Heart right ventricle (tissue), 16 donors: ENCODE data around the gene COL23A1. TPM values are rescaled to one million over a fixed set of nuclear protein-coding genes. Genes with fewer than 3 reads are reported as not detected.
A peak's percentile ranks its signal among the peaks of the same experiment; 100 is the strongest.

ENCODE experiments used
- ATAC-seq, 8 donors: fragments of 200-7000 bp; cut with Tn5 transposase; one replicate each; pipeline ENCODE4 v1.9.1; 2020; ENCODE audit warnings: mild to moderate bottlenecking in 8 of 8, moderate library complexity in 8 of 8, moderate number of reproducible peaks in 1 of 8
- DNase-seq, 2 donors: peaks; one replicate each; pipeline ENCODE4 v3.0.0-alpha.2; 2020
- H3K27ac ChIP-seq, 10 donors: fragments of 200-600 bp; sonication (generic) in 2 of 10; one replicate each; pipeline versions ENCODE4 v1.5.0 to v1.8.0; 2020 to 2022; ENCODE audit warnings: mild to moderate bottlenecking in 3 of 10
- H3K27me3 ChIP-seq, 7 donors: fragments of 200-600 bp; one replicate each; pipeline ENCODE4 v1.8.0; 2021 to 2022; ENCODE audit warnings: mild to moderate bottlenecking in 2 of 7
- H3K36me3 ChIP-seq, 9 donors: fragments of 200-600 bp; sonication (generic) in 1 of 9; one replicate each; pipeline versions ENCODE4 v1.5.0 to v1.8.0; 2020 to 2022; ENCODE audit warnings: mild to moderate bottlenecking in 2 of 9
- H3K4me1 ChIP-seq, 9 donors: fragments of 200-600 bp; sonication (generic) in 1 of 9; one replicate each; pipeline versions ENCODE4 v1.5.0 to v1.8.0; 2020 to 2022; ENCODE audit warnings: mild to moderate bottlenecking in 4 of 9
- H3K4me3 ChIP-seq, 10 donors: fragments of 200-600 bp; sonication (generic) in 2 of 10; one replicate each; pipeline versions ENCODE4 v1.5.0 to v1.8.0; 2020 to 2022; ENCODE audit warnings: mild to moderate bottlenecking in 7 of 10, moderate library complexity in 2 of 10
- H3K9me3 ChIP-seq, 11 donors: fragments of 200-600 bp in 10 of 11; sonication (generic) in 2 of 11; one replicate each; pipeline versions ENCODE4 v1.5.0 to v1.8.0; 2013 to 2022; ENCODE audit warnings: mild to moderate bottlenecking in 2 of 11, control low read depth in 1 of 11, moderate library complexity in 1 of 11
- CTCF ChIP-seq, 9 donors: fragments of 200-600 bp; sonication (generic) in 2 of 9; IDR thresholded peaks; one replicate each; pipeline versions ENCODE4 v1.5.0 to v1.8.0; 2021 to 2022; ENCODE audit warnings: antibody characterized with exemption in 9 of 9, mild to moderate bottlenecking in 5 of 9, moderate library complexity in 1 of 9
- WGBS, 2 donors: extraction: QIAGEN DNeasy Blood & Tissue Kit; methylation state at CpG; one replicate each; pipeline ENCODE4 v1.1.7; 2013; ENCODE audit warnings: inconsistent platforms in 1 of 2; 5-methylcytosine and 5-hydroxymethylcytosine counted together
- intact Hi-C, 10 donors: fragments of 100-400 bp; cut with DNase I; formaldehyde crosslinking; loops; one replicate each; pipeline versions ENCODE4 v1.11.1 to v1.14.2; 2022
- polyA plus RNA-seq, 2 donors: library from polyadenylated mRNA; stranded (reverse); fragments of 200-250 nt; gene quantifications; one replicate each; pipeline ENCODE4 v1.2.3, GENCODE V29; 2013
- total RNA-seq, 10 donors: library from RNA; stranded (reverse); fragmentation: NEBNext Ultra II Directional in 3 of 10; extraction: Animal tissue kit (Norgen Biotek cat#: 25700) in 3 of 10; gene quantifications; one replicate each; pipeline versions ENCODE4 v1.2.1 to v1.2.4, GENCODE V29; 2021 to 2023
- donor health status: Arrhythmogenic right ventricular cardiomyopathy.
- donor health status: ischemic (EF 13 %, LVEDD 7.1; RV severe dilation, severe dysfunction).
- donor health status: healthy with polysubstance abuse.
- donor health status: DM: no; HTN: yes; CAD: no.
- donor health status: DM: no; HTN: no; CAD: no.
- donor health status: ischemic (EF 25% LVEDD 6.9; RV normal size, moderate dysfunction).
- donor health status: ischemic (EF 25% LVEDD 5.7; RV mildly dilated, moderate dysfunction).
- donor health status: healthy.
- donor health status: DM: yes; HTN: yes; CAD: no.
- donor health status: Ischemic cardiomyopathy.
- donor health status: ischemic (EF 35%, LVEDD 5.7; RV mildly dilated, moderate dysfunction).
- donor health status: nonischemic (EF 11% LVEDD 7.7; RV severe dilation, severe dysfunction).
- donor health status: DM: yes; HTN: yes; CAD: no.
- donor health status: PGD.
- donor health status: ischemic (EF 29% LVEDD 5.4; RV normal size, mild dysfunction).
- donor health status: nonischemic (EF 23%, LVEDD 6.1; RV moderate dilation, normal function).

COL23A1 gene
- total and polyA plus RNA-seq, 12 donors = 8.9 to 29.0 (median 16.2) TPM

- no peaks in the 10 kb centered on the region for H3K9me3 ChIP-seq
- intact Hi-C loops = no loop called here
- H3K4me1 ChIP-seq = peaks cover 0 to 10% (median 0%) of the 10 kb centered on the region in 9 donors
- peak overlapping the region in 2 of 10 donors; percentile 45 to 58 for H3K27ac ChIP-seq
- H3K4me3 ChIP-seq = no peak overlapping the region
- DNase-seq (peak in 1 of 2 donors; percentile 41), ATAC-seq (peak in 6 of 8 donors; percentile 65 to 87 (median 78))
- H3K36me3 ChIP-seq = no peaks in the 10 kb centered on the region
- WGBS, 2 donors = 72 to 76% methylated on average over 13 of the region's 13 CpGs
- no peaks in the 10 kb centered on the region for H3K27me3 ChIP-seq
- TF ChIP-seq CTCF (IDR thresholded peaks at IDR 0.05) = no peak
Measured at GRCh38 chr5:178249191-178249989, 340.8 kb downstream of the COL23A1 start.

DNA sequence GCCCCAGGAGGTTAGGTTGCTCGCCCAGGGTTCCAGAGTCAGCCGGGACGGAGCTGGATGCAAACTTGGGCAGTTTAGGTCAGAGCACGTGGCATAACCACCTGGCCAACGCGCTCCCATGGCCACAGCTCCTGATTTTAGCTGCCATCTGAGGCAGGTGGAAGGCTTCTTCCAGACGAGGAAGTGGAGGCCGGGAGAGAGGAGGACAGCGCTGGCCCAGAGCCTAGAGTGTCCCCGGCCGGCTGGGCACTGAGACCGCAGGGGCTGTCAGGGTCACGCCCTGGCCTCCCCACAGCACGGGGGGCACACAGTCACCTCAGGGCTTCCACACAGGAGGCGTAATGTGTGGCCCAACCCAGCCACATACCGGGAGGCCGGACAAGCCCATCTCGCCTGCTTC is 341.4 kb downstream of the COL23A1 start:
- intact Hi-C loops = no loop called here
- no peaks in the 10 kb centered on the region for H3K9me3 ChIP-seq
- no peak for TF ChIP-seq CTCF (IDR thresholded peaks at IDR 0.05)
- no peak for DNase-seq
- peak in 1 of 8 donors; percentile 21 for ATAC-seq
- H3K27ac ChIP-seq = no peak overlapping the region
- H3K36me3 ChIP-seq = no peaks in the 10 kb centered on the region
- no peak overlapping the region for H3K4me3 ChIP-seq
- peaks cover 0 to 10% (median 0%) of the 10 kb centered on the region in 9 donors for H3K4me1 ChIP-seq
- H3K27me3 ChIP-seq = no peaks in the 10 kb centered on the region
- WGBS, 2 donors = 89% methylated on average over 18 of the region's 18 CpGs

GRCh38 chr5:178247481-178248456 is 342.4 kb downstream of the COL23A1 start:
- Histone ChIP-seq H3K36me3 (no peaks in the 10 kb centered on the region), H3K27ac (no peak overlapping the region), H3K9me3 (no peaks in the 10 kb centered on the region), H3K4me3 (no peak overlapping the region), H3K27me3 (no peaks in the 10 kb centered on the region), H3K4me1 (peaks cover 0 to 10% (median 0%) of the 10 kb centered on the region in 9 donors)
- 75 to 77% methylated on average over 24 of the region's 24 CpGs for WGBS, 2 donors
- DNase-seq = no peak
- no peak for ATAC-seq
- no peak for TF ChIP-seq CTCF (IDR thresholded peaks at IDR 0.05)
- intact Hi-C loops = no loop called here

GRCh38 chr5:178246624-178247279 is 343.4 kb downstream of the COL23A1 start:
- Histone ChIP-seq H3K4me3 (no peak overlapping the region), H3K9me3 (no peaks in the 10 kb centered on the region), H3K27ac (no peak overlapping the region), H3K36me3 (no peaks in the 10 kb centered on the region), H3K4me1 (peaks cover 3 to 16% (median 6%) of the 10 kb centered on the region in 9 donors), H3K27me3 (no peaks in the 10 kb centered on the region)
- intact Hi-C loops = no loop called here
- DNase-seq (no peak), ATAC-seq (no peak)
- no peak for TF ChIP-seq CTCF (IDR thresholded peaks at IDR 0.05)
- WGBS, 2 donors = 82 to 84% methylated on average over 15 of the region's 15 CpGs
